ENCODE results near the gene RBM34. TPM values are rescaled to one million over a fixed set of nuclear protein-coding genes. Genes with fewer than 3 reads are reported as not detected.
"Not testable (repeated sequence)": the region's sequence is repeated elsewhere in the genome, so short reads cannot be mapped to it uniquely, and the experiment has no call there.

The RBM34 gene, protein sequence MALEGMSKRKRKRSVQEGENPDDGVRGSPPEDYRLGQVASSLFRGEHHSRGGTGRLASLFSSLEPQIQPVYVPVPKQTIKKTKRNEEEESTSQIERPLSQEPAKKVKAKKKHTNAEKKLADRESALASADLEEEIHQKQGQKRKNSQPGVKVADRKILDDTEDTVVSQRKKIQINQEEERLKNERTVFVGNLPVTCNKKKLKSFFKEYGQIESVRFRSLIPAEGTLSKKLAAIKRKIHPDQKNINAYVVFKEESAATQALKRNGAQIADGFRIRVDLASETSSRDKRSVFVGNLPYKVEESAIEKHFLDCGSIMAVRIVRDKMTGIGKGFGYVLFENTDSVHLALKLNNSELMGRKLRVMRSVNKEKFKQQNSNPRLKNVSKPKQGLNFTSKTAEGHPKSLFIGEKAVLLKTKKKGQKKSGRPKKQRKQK
- total RNA-seq = 58.7 TPM
- long read RNA-seq, transcript RBM34-201 (11 exons, 2,054 nt) = major isoform, 27 of 32 reads
- long read RNA-seq, partial matches to known transcripts = 0 of 32 reads
- long read RNA-seq, other reads (novel, unspliced or antisense) = 5 of 32 reads

DNA sequence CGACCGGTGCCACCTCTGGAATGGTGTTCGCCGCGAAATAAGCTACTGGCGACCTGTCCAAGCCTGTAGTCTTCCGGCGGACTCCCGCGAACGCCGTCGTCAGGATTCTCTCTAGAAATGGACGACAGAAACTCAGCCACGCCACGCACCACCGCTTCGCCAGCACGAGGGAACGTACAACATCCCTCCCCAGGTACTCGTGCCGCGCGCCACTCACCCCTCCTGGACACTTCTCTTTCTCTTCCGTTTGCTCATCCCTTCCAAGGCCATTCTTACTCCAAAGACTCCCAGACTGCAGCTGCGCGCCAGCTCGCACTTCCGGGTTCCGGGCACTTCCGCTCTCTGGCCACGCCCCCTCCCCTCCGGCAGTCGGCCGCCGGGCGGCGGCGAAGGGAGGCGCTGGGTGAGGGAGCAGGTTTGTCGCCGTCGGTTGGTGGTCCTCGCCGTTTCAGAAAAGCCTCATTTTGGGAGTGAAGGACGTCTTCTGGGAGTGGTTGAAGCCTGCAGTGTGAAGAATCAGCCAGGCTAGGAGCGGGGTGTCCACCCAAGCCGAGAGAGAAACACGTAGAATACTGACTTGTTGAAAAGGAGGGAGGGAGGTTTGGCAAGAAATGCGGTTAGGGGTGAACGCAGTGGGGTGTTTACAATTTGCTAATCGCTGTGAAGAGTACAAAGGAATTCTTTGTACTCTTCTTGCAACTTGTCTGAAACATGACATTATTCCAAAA, at the start of gene RBM34:
TSS of gene RBM34 (minus strand) at position 294 of the 728 bp plus-strand sequence. CDS start at position 270, 24 bp downstream.
- intact Hi-C loops (cut with micrococcal nuclease) = no loop called here
- DNase-seq (peak; percentile 95), ATAC-seq (peak; percentile 99)

DNA sequence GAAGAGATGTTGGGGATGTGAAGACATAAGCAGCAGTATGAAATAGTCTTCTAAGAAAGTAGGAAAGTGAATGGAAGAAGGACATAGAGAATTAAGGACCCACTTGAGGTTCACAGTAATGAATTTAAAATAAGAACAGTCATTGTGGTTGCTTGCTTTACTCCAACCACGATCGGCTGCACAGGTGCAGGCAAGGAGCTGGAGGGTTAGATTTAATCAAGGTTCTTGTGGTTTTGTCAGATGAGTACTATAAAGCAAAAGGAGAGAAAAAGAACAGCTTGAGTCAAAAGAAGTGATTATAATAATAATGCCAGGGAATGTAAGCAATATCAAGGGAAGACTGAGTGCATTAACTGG, 46.1 kb upstream of the RBM34 start:
- intact Hi-C loops (cut with micrococcal nuclease) = no loop called here
- ATAC-seq = no peak
- no peak for DNase-seq

DNA sequence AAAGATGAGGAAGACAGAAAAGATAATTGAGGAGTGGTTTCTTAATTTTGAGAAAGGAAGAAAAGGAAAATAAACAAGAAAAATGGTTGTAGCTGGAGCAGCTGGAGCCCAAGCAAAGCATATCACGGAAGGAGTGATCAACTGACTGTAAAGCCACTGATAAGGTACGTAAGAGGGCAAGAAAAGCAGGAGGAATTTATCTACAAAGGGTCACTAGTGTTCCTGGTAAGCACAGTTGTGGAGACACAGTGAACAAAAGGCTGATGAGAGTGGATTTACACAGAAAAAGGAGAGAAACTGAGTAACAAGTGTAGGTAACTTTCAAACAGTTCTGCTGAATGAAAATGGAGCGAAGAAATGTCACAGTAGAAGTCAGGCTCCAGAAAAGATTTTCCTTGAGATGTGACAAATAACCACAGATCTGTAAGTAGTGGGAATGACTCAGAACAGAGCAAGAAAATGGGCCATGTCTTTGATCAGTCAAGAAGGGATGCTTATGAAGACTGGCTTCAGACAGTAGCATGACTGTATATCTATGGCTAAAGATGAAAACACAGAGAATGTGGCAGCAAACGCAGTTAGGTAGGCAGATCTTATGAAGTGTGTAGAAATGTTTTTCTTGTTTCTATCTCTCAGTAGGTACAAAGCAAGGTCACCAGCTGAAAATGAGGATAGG, 45.6 kb upstream of the RBM34 start:
- DNase-seq = no peak
- ATAC-seq = no peak
- intact Hi-C loops (cut with micrococcal nuclease) = no loop called here

DNA sequence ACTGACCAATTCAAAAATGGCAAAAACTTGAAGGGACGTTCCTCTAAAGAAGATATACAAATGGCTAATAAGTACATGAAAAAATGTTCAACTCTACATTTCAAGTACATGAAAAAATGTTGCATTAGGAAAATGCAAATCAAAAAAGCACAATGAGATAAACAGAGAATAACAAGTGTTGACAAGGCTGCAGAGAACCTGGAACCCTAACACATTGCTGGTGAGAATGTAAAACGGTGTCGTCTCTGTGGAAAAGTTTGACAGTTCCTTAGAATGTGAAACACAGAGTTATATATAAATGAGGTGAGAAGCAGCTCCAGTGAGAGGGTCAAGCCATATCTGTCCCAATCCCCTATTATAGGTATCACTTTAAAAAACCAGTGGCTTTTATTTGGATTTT, 44.6 kb upstream of the RBM34 start:
- intact Hi-C loops (cut with micrococcal nuclease) = no loop called here

DNA sequence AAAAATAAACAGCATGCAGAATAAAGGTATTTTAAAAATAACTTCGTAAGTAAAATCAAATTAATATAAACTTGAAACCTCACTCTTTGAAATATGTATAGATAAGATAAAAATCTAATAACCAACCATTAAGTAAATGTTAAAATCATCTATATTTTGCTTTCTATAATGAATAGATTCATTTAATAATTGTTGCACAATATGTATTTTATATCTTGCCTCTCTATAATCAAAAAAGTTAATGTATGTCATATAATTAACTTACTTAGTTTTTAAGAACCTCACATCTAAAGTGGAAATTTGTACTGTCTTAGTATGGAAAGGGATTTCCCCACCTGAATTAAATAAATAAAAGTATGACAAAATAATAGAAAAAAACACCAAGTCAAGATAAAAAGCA, 42.4 kb upstream of the RBM34 start:
- intact Hi-C loops (cut with micrococcal nuclease) = no loop called here
- DNase-seq (no peak), ATAC-seq (no peak)

More for the DNA sequence above, 44.6 kb upstream of the RBM34 start:
- ATAC-seq (no peak), DNase-seq (no peak)

DNA sequence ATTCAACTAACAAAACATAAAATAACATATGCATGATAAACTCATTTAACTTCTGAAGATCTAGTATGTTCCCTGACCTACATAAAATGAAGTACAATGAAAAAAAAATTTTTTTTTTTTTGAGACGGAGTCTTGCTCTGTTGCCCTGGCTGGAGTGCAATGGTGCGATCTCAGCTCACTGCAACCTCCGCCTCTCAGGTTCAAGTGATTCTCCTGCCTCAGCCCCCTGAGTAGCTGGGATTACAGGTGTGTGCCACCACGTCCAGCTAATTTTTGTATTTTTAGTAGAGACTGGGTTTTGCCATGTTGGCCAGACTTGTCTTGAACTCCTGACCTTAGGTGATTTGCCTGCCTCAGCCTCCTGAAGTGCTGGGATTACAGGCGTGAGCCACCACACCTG, 41.4 kb upstream of the RBM34 start:
- DNase-seq; intact Hi-C loops (cut with micrococcal nuclease); ATAC-seq: not testable (repeated sequence)

DNA sequence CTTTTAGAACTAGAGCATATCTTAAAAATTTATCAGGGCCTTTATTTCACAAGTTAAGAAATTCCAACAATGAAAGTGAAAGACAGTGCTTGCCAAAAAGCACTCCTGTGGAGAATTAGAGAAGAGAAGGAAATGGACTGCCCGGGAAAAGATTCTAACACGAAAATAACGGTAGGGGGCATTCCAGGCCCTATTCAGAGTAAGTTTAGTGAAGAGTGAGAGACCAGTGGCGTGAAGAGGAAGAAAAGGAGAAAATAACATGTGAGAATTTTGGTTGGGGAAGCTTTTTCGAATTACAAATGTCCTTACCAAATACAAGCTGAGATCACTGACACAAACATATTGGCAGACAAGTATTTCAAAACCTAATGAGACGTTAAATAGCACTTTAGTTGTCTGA, 38.4 kb upstream of the RBM34 start:
- intact Hi-C loops (cut with micrococcal nuclease) = no loop called here
- peak; percentile 35 for ATAC-seq
- no peak for DNase-seq

DNA sequence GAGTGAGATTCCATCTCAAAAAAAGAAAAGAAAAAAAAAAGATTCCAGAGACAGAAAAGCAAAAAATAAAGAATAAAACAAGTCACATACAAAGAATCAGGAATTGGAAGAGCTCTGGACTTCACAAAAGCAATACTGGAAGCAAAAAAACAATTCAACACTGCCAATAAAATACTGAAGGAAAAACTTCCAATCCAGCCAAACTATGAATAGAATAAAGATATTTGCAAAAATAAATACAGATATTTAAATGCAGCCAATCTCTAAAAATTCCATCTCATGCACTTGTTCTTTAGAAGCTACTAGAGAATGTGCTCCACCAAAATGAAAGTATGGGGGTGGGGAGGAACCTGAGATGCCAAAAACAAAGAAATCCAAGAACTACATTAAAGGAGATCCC, 29.4 kb upstream of the RBM34 start:
- no peak for ATAC-seq
- DNase-seq = no peak
- intact Hi-C loops (cut with micrococcal nuclease) = no loop called here

DNA sequence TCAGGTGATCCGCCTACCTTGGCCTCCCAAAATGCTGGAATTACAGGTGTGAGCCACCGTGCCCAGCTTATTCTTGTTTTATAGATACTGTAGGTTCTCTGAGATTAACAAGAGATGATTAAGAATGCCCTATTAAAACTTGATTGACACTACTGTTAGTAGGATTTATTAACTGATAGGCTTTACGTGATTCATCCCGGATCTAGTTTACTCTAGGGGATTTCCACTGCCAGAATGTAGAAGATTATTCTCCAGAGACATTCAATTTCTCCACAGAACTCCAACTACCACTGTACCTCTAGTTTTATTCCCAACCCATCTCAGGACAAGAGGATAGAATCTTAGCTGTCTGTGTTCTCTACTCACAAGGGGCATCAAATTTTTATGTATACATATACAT, 26.3 kb upstream of the RBM34 start:
- no peak for DNase-seq
- intact Hi-C loops (cut with micrococcal nuclease) = no loop called here
- ATAC-seq = no peak

DNA sequence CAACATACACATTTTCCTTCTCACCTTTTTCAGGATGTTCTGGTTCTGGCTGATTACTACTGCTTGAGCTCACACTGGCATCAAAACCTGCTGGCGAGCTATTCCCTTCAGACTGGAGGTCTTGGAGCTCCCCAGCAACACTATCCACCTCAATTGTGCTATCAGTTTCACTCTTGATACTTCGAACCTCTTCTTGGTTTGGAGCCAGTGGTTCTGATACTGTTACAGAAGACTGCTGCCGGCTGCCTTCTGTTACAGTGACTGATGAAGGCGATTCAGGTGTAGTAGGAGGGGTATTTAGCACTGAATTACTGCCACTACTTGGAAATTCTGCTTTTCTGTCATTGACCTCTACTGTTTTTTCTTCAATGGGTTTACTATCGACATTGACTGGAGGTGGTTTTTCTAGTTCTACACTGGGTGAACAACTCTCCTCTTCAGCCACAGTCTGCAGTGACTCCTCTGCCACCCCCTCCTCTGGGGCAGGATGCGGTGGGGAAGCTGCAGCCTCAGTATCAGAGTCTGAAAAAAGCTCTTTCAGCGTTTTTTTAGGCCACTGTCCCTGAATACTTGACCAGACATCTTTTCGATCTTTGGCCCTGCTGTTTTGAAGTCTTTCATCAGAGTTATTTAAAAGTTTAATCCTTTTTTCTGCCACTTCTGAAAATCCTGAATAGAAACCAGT, 20.7 kb upstream of the RBM34 start:
- intact Hi-C loops (cut with micrococcal nuclease) = no loop called here
- no peak for DNase-seq
- ATAC-seq = no peak

DNA sequence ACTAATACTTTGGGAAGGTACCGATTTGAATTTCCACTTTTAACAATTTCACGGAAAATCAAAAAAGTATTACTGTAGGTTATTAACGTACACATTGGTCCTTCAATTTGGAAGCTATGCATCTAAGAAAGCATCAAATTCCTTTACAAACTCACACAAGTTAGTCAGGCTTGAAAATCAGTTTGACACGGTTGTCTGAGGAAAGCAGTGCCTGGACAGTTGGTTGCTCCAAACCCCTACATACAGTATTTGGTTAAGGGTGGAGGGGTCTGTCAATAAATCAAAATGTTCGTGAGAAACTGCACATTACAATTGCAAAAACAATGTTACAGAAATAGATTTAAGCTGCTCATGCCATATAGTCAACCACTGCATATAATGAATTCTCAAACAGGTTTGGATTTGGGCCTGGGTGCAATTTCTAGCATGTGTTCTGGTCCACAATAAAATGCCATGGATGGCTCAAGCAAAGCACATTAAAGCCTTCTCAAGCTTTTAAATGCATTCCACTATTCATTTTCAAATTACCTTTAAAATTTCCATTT, 19.9 kb upstream of the RBM34 start:
- intact Hi-C loops (cut with micrococcal nuclease) = no loop called here
- DNase-seq (no peak), ATAC-seq (no peak)

DNA sequence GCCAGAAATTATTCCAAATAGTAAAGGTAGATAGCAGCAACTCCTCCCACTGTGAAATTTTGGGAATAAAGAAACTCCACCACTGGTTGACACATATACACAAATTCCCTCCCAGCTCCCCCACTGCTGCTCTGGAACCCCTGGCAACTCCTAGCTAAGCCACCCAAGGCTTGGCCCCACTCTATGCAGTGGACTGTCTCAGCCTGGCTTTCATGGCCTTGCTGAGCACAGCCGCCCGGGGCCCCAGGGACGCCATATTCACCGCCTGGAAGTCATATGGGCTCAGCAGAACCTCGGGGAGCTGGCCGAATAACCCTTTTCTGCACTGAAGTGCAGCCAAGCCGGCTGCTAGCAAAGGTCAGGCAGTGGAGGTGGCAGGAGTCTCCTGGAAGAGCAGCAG, 15.4 kb upstream of the RBM34 start:
- DNase-seq (no peak), ATAC-seq (no peak)
- intact Hi-C loops (cut with micrococcal nuclease) = no loop called here

DNA sequence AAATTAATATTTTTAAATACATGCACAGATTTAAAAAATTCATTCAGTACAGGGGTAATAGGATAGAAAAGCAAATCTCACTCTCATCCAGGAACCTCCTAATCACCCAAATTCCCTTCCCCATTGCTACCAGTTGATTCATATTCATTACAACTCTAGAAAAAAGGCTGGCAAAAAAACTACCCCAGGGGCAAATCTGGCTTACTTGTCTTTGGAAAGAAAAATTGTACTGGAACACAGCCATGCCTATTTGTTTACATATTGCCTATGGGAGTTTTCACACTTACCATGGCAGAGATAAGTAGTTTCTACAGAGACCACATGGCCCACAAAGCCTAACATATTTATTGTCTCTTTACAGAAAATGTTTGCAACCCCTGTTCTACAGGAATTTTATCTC, 8.9 kb upstream of the RBM34 start:
- intact Hi-C loops (cut with micrococcal nuclease) = no loop called here

DNA sequence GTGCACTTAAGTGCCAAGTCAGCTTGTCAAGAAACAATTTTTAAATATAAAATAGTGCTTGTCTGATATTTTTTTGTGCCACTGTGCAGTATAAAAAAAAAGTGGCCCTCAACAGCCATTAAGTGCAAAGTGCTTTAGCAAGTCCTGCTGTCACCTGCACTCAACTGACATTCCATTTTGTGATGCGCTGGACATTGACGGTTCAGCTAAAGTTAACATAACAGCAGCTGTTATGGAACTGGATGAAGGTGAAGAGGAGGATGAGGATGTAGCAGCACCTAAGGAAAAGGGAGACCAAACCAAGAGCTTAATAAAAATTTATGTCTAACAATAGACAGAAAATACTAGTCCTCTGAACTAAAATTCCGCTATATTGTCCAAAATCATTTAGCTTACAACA, 7.3 kb upstream of the RBM34 start:
- intact Hi-C loops (cut with micrococcal nuclease) = no loop called here

More for the DNA sequence above, 8.9 kb upstream of the RBM34 start:
- DNase-seq (no peak), ATAC-seq (no peak)

DNA sequence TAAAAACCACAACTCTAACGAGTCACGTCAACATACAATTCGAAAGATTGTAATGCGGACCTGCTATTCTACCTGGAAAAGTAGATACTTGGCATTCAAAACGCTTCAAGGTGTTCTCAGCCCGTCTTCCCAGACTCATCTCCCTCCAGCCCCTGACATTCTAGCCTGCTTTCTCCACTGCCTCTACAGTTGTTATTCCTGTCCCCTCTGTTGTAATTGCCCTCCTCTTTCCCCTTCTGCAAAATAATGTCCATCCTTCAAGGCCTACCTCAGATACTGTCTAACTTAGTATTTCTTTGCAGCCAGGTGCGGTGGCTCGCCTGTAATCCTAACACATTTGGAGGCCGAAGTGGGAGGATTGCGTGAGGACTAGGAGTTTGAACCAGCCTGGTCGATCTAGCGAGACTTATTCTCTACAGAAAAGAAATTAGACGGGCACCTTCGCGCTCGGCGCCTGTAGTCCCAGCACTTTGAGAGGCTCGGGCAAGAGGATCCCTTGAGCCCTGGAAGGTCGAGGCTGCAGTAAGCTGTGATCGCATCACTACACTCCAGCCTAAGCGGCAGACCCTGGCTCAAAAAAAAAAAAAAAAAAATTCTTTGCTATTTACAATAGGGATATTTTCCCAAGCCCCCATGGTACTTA, 756 bp upstream of the RBM34 start:
- ATAC-seq = peak; percentile 8
- intact Hi-C loops (cut with micrococcal nuclease) = no loop called here
- DNase-seq = no peak

More for the DNA sequence above, 7.3 kb upstream of the RBM34 start:
- ATAC-seq = no peak
- no peak for DNase-seq

DNA sequence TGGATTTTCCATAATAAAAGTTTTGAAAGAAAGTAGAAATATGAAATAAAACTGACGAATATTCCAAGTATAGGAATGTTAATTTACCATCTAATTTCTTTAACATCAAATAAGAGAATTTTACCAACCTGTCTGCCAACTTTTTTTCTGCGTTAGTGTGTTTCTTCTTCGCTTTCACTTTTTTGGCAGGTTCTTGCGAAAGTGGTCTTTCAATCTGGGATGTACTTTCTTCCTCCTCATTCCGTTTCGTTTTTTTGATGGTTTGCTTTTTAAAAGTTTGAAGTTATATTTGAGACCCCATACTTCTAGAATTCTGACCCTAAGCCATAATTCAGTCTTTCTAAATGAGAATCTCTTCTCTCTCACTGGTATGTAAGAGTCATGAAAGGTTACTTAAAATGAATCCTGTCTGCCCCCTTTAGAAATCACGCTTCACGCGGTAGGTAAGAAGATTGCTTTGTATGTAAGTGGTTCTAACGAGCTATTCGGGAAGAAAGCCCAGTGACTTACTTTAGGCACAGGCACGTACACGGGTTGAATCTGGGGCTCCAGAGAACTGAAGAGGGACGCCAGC, 580 bp downstream of the RBM34 start:
- intact Hi-C loops (cut with micrococcal nuclease) = no loop called here
- DNase-seq (no peak), ATAC-seq (peak; percentile 52)

DNA sequence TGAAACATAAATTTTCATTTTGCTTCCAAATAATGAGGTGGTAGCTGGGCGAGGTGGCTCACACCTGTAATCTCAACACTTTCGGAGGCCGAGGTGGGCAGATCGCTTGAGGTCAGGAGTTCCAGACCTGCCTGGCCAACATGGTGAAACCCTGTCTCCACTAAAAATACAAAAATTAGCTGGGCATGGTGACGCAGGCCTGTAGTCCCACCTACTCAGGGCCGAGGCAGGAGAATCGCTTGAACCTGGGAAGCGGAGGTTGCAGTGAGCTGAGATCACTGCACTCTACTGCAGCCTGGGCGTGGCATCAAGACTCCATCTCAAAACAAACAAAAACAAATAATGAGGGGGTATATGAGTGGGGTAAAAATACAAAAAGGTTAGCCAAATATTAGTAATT, 1.1 kb downstream of the RBM34 start:
- intact Hi-C loops (cut with micrococcal nuclease); DNase-seq; ATAC-seq: not testable (repeated sequence)

DNA sequence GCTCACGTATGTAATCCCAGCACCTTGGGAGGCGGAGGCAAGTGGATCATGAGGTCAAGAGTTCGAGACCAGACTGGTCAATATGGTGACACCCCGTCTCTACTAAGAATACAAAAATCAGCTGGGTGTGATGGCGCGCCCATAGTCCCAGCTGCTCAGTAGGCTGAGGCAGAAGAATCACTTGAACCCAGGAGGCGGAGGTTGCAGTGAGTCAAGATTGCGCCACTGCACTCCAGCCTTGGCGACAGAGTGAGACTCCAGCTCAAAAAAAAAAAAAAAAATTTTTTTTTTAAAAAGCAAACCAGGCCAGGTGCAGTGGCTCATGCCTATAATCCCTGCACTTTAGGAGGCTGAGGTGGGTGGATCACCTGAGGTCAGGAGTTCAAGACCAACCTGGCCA, 1.8 kb downstream of the RBM34 start:
- DNase-seq; intact Hi-C loops (cut with micrococcal nuclease); ATAC-seq: not testable (repeated sequence)

Measured in left ventricle myocardium superior (tissue), 1 donor.